GM12864 (cell line): Measurements from ENCODE around the gene GPR137.

Source experiments
- DNase-seq: peaks from one replicate; pipeline ENCODE4 v3.0.0-alpha.2; 2011; ENCODE audit warnings: low read depth
- H3K4me3 ChIP-seq: 2 replicates; pipeline ENCODE4 v1.5.1; 2011; ENCODE audit warnings: mild to moderate bottlenecking, low read depth, low read length, control low read depth
- CTCF ChIP-seq: IDR thresholded peaks from 2 replicates; pipeline ENCODE4 v1.5.1; 2011; ENCODE audit warnings: low read depth, mild to moderate bottlenecking, moderate library complexity, low read length, control low read depth, inconsistent platforms; ENCODE audit errors: missing control alignments

The GPR137 gene

DNA sequence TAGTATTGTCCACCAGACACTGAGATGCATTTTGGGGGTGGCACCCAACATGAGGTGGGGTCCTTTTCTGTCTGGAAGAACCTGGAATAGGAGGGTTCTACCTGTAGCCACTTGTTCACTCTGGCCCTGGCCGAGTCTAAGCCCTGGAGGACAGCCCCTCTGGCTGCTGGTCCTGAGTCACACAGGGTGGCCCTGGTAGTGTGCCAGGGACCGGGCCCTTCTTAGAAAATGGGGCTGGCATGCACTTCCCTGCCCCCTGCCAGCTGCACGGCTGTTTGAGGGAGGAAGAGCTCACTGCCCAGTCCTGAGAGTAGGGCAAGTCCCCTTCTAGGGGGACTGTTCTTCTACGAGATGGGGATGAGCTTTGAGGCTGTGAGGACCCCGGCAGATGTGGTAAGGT is 32.2 kb upstream of the GPR137 start:
- no peak for DNase-seq
- H3K4me3 ChIP-seq = no peak overlapping the region
- no peak for TF ChIP-seq CTCF

DNA sequence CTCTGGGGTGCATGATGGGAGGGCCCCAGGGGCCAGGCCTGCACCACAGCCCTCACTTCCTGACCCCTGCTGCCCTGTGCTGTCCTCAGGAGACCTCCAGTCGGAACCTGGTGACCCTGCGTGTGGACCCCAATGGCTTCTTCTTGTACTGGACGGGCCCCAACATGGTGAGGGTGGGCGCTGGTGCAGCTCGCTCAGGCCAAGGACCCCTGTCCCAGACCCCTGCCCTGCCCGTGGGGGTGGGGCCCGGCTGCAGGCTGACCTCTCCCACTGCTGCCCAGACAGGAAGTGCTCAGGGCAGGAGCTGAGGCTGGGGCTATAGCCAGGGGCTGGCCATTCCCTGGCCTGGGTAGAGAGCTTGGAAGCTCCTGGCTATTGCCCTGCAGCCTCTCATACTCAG is 31.3 kb upstream of the GPR137 start:
- H3K4me3 ChIP-seq = no peak overlapping the region
- TF ChIP-seq CTCF = no peak
- no peak for DNase-seq

DNA sequence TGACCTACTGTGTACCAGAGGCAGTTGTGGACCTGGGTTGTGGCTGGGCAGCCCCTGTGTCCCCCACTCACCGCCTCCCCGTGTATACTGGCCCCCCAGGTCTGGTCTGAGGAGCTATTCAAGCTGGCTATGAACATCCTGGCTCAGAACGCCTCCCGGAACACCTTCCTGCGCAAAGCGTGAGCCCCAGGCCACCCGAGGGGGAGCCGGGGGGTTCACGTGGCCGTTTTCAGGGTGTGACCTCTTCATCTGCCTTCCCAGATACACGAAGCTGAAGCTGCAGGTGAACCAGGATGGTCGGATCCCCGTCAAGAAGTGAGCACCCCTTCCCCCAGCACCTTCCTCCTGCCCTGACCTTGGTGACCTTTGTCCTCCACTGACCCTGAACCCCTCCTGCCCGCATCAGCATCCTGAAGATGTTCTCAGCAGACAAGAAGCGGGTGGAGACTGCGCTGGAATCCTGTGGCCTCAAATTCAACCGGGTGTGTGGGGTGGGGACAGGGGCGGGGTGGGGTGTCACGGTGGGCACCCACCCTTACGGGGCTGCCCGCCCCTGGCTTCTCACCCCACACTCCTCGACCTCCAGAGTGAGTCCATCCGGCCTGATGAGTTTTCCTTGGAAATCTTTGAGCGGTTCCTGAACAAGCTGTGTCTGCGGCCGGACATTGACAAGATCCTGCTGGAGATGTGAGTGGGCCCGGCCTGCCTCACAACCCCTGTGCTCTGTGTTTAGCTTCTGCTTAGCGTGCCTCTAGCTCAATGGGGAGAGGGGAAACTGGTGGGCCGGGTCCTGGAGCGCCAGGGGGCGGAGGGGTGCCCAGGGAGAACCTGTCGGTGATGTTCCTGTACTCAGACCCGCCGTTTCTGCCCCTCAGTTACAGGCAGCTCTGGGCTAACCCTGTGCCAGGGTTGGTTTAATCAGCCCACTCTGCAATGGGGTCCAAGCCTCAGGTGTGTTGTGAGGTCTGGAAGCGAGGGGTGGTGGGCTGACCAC is 30.2 kb upstream of the GPR137 start:
- TF ChIP-seq CTCF = no peak
- no peak overlapping the region for H3K4me3 ChIP-seq
- no peak for DNase-seq

- DNase-seq = no peak
- no peak overlapping the region for H3K4me3 ChIP-seq
- no peak for TF ChIP-seq CTCF
Measured at GRCh38 chr11:64256300-64256699, 29.3 kb upstream of the GPR137 start.

GRCh38 chr11:64258356-64258755 is 27.3 kb upstream of the GPR137 start:
- TF ChIP-seq CTCF = no peak
- H3K4me3 ChIP-seq = no peak overlapping the region
- DNase-seq = no peak

DNA sequence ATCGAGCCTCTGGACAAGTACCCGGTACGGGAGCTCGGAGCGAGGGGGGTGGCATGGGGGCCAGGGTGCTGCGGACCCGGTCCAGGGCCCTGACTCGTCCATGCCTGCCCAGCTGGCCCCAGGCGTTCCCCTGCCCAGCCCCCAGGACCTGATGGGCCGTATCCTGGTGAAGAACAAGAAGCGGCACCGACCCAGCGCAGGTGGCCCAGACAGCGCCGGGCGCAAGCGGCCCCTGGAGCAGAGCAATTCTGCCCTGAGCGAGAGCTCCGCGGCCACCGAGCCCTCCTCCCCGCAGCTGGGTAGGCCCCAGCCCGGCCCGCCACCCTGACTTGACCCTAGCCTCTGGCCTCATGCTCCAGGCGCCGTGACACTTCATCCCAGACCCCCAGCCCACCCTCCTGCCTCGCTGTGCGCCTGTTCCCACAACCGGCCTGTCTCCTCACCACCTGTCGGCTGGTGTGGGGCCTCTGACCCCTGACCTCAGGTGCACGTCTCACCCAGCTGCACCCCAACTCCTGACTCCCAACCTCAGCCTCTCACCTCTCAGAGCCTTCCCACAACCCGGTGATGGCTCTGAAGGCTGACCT is 26.6 kb upstream of the GPR137 start:
- no peak overlapping the region for H3K4me3 ChIP-seq
- DNase-seq = no peak
- TF ChIP-seq CTCF = no peak
